ENCODE results near the gene ASCC1. TPM values are rescaled to one million over a fixed set of nuclear protein-coding genes. Genes with fewer than 3 reads are reported as not detected.

ASCC1 gene
- total RNA-seq, 4 donors from 2014 or later: 23.5 to 37.8 (median 29.8) TPM

DNA sequence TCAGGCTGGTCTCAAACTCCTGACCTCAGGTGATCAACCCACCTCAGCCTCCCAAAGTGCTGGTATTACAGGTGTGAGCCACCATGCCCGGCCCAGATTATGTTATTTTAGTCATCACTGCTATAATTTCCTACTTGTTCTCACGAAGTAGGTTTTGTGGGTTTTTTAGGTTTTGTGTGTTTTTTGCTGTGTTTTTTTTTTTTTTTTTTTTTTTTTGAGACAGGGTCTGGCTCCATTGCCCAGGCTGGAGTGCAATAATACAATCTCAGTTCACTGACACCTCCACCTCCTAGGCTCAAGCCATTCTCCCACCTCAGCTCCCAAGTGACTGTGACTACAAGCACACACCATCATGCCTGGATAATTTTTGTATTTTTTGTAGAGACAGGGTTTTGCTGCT is 21.1 kb downstream of the ASCC1 start:
- intact Hi-C loops (cut with DNase I): no loop called here
- no peak overlapping the region for H3K27ac ChIP-seq (replicated peaks in 1 of 4)
- no peaks in the 10 kb centered on the region for H3K9me3 ChIP-seq
- peaks cover 26 to 83% (median 54%) of the 10 kb centered on the region in 4 donors for H3K36me3 ChIP-seq
- H3K4me1 ChIP-seq: no peaks in the 10 kb centered on the region
- no peak overlapping the region for H3K4me3 ChIP-seq
- no peaks in the 10 kb centered on the region for H3K27me3 ChIP-seq
- TF ChIP-seq EP300 (IDR thresholded peaks at IDR 0.05) (no peak), POLR2A (IDR thresholded peaks at IDR 0.05; ENCODE audit: low read depth) (no peak), POLR2AphosphoS5 (IDR thresholded peaks at IDR 0.05) (no peak)
- TF ChIP-seq, protein P1, sequence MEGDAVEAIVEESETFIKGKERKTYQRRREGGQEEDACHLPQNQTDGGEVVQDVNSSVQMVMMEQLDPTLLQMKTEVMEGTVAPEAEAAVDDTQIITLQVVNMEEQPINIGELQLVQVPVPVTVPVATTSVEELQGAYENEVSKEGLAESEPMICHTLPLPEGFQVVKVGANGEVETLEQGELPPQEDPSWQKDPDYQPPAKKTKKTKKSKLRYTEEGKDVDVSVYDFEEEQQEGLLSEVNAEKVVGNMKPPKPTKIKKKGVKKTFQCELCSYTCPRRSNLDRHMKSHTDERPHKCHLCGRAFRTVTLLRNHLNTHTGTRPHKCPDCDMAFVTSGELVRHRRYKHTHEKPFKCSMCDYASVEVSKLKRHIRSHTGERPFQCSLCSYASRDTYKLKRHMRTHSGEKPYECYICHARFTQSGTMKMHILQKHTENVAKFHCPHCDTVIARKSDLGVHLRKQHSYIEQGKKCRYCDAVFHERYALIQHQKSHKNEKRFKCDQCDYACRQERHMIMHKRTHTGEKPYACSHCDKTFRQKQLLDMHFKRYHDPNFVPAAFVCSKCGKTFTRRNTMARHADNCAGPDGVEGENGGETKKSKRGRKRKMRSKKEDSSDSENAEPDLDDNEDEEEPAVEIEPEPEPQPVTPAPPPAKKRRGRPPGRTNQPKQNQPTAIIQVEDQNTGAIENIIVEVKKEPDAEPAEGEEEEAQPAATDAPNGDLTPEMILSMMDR (IDR thresholded peaks at IDR 0.05): no peak
- no peak for DNase-seq (ENCODE audit: extremely low spot score)
- 98% methylated on average over 2 of the region's 2 CpGs for WGBS

DNA sequence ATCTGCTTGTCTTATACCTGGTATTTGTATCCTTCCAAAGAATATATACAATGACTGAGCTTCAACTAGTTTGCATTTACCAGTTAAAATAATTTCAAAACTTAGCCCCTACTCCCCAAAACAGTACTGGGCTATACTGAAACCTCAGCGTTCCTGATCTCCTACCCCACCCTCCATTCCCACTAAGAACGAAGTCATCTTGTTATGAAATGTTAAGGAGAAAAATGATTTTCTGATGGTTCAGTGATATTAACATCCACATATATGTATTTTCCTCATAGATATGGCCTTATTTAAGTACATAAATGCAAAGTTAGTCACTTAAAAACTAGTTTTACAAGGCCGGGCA is 29.1 kb downstream of the ASCC1 start:
- WGBS: 62% methylated on average over 3 of the region's 3 CpGs
- peak overlapping the region; percentile 70 to 83 (median 76) for H3K27ac ChIP-seq (replicated peaks in 1 of 4)
- peaks cover 0 to 27% (median 21%) of the 10 kb centered on the region in 4 donors for H3K36me3 ChIP-seq
- no peak for TF ChIP-seq POLR2A (IDR thresholded peaks at IDR 0.05; ENCODE audit: low read depth)
- H3K9me3 ChIP-seq: no peaks in the 10 kb centered on the region
- peaks cover 5 to 16% (median 6%) of the 10 kb centered on the region in 4 donors for H3K4me1 ChIP-seq
- H3K4me3 ChIP-seq: peak overlapping the region in 2 of 4 donors; percentile 8 to 13
- DNase-seq (ENCODE audit: extremely low spot score): no peak
- intact Hi-C loops (cut with DNase I): no loop called here
- no peaks in the 10 kb centered on the region for H3K27me3 ChIP-seq

DNA sequence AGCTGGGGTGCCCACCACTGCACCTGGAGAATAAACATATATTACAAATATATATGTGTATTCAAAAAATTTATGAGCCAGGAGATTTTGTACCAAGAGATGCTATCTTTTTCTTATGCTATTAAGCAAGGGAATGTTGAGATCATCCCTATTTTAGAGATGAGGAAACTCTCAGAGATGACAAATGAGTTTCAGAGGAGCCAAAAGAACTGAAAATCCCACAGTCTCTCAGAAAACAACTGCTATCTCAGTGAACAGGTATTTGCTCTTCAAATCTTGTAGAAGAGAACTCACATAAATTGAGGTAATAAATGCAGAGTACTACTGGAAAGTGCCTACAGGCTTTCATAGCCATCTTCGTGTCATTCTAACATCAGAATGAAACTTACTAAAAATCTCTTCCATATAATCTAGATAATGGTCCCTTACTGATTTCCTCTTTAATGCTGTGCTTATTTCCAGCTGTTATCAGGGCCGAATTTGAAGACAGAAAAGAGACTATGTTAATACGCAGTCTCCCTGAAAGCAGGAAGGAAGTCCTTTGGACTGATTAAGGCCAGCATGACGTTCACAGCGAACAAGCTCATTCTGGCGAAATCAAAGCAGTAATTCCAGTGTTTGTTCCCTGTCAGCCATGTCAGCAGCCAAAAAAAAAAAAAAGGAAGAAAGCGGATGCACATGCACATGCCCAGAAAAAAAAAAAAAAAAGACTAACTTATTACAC is 29.7 kb downstream of the ASCC1 start:
- TF ChIP-seq EP300 (IDR thresholded peaks at IDR 0.05) (no peak), POLR2AphosphoS5 (IDR thresholded peaks at IDR 0.05) (peak; percentile 38 to 58)
- no peak for DNase-seq (ENCODE audit: extremely low spot score)
- Histone ChIP-seq H3K27ac (replicated peaks in 1 of 4) (peak overlapping the region; percentile 70 to 83 (median 76)), H3K9me3 (no peaks in the 10 kb centered on the region), H3K27me3 (no peaks in the 10 kb centered on the region), H3K36me3 (peaks cover 0 to 29% (median 23%) of the 10 kb centered on the region in 4 donors), H3K4me3 (peak overlapping the region in 3 of 4 donors; percentile 8 to 21 (median 13)), H3K4me1 (peaks cover 5 to 16% (median 6%) of the 10 kb centered on the region in 4 donors)
- WGBS: 49% methylated on average over 7 of the region's 7 CpGs
- intact Hi-C loops (cut with DNase I): no loop called here

DNA sequence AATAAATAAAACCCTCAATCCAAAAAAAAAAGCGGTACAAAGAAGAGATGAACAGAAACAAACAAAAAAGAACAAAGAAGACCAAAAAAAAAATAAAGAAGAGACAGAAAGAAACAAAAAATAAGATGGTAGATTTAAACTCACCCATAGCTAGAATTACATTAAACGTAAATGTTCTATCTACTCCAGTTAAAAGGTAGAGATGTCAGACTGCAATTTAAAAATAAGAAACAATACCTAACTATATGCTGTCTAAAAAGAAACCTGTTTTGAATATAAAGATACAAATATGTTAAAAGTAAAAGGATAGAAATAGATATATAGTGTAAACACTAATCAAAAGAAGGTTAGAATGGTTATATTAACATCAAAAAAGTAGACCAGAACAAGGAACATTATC is 31.9 kb downstream of the ASCC1 start:
- TF ChIP-seq POLR2A (IDR thresholded peaks at IDR 0.05; ENCODE audit: low read depth): no peak
- TF ChIP-seq, protein P1 (IDR thresholded peaks at IDR 0.05): no peak
- TF ChIP-seq POLR2AphosphoS5 (IDR thresholded peaks at IDR 0.05): no peak
- TF ChIP-seq EP300 (IDR thresholded peaks at IDR 0.05): no peak
- Histone ChIP-seq H3K27me3 (no peaks in the 10 kb centered on the region), H3K36me3 (peaks cover 0 to 23% (median 17%) of the 10 kb centered on the region in 4 donors), H3K4me1 (peaks cover 5 to 16% (median 6%) of the 10 kb centered on the region in 4 donors), H3K9me3 (no peaks in the 10 kb centered on the region), H3K4me3 (no peak overlapping the region), H3K27ac (replicated peaks in 1 of 4) (no peak overlapping the region)
- 96% methylated on average over 2 of the region's 2 CpGs for WGBS
- no peak for DNase-seq (ENCODE audit: extremely low spot score)
- intact Hi-C loops (cut with DNase I): no loop called here

DNA sequence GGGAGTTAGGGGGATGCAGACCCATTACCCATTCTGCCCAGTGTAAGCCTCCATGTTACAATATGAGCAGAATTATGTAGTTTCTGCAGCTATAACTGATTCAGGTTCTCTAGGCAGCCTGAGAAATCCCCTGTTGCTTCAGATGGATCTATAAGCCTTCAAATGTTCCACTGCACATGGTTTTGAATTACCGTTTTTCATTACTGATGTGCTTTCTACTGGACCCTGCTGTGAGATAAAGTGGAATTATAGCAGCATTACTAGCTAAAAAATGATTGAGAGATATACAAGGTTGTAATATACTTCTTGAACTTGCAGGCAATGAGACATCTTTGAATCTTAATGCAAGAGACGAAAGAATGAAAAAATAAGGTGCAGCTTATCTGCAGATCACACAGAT is 38.6 kb downstream of the ASCC1 start:
- H3K4me1 ChIP-seq: peaks cover 11 to 17% (median 13%) of the 10 kb centered on the region in 4 donors
- no peaks in the 10 kb centered on the region for H3K27me3 ChIP-seq
- no peak for DNase-seq (ENCODE audit: extremely low spot score)
- TF ChIP-seq POLR2A (IDR thresholded peaks at IDR 0.05; ENCODE audit: low read depth): no peak
- no peak for TF ChIP-seq POLR2AphosphoS5 (IDR thresholded peaks at IDR 0.05)
- TF ChIP-seq EP300 (IDR thresholded peaks at IDR 0.05): no peak
- TF ChIP-seq, protein P1 (IDR thresholded peaks at IDR 0.05): no peak
- intact Hi-C loops (cut with DNase I): no loop called here
- no peaks in the 10 kb centered on the region for H3K9me3 ChIP-seq
- no peak overlapping the region for H3K27ac ChIP-seq (replicated peaks in 1 of 4)
- no peak overlapping the region for H3K4me3 ChIP-seq
- H3K36me3 ChIP-seq: peaks cover 0 to 35% (median 19%) of the 10 kb centered on the region in 4 donors
- 97% methylated on average over 2 of the region's 2 CpGs for WGBS

Data from esophagus muscularis mucosa (tissue), 4 donors.